Limb (tissue), 2 donors: Measurements from ENCODE around the gene SPATA16.

Experiments
- DNase-seq, 2 donors: peaks; one replicate each; pipeline ENCODE4 v3.0.0-alpha.2; 2016; ENCODE audit errors: extremely low spot score in 2 of 2

SPATA16 gene

DNA sequence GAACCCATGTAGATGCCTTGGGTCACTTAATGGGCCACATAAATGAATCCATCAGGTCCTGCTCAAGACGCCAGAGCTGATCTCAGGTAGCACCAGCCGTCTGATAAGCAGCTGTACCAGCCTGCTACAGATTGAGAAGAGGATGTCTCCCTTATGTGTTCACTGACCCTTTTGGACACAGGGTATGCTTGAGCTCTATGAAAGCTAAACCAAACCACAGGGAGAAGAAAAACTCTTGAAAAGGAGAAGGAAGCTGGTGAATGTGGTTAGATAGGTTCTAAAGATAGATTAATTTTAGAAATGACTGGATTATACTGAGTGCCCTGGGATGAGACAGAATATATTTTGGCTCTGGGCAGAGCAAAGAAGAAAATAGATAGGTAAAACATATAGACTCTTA is 187.5 kb downstream of the SPATA16 start:
- no peak for DNase-seq

DNA sequence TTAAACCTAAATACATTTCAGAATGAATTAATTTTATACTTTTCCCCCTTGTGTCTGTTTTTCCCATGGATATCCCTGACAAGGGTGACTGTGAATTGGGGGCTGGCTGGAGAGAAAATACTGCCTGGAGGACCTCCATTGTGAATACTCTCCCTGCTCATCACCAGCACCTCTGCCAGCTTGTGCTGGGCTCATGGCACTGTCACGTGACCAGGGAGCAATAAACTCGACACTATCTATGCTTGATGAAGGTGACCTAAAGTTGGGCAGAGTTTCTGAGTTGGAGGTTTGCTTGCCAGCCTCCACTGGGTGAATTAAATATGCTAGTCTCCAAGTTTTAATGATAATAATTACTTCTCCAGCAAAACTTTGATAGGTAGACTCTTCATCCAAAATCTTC is 189.5 kb downstream of the SPATA16 start:
- no peak for DNase-seq

DNA sequence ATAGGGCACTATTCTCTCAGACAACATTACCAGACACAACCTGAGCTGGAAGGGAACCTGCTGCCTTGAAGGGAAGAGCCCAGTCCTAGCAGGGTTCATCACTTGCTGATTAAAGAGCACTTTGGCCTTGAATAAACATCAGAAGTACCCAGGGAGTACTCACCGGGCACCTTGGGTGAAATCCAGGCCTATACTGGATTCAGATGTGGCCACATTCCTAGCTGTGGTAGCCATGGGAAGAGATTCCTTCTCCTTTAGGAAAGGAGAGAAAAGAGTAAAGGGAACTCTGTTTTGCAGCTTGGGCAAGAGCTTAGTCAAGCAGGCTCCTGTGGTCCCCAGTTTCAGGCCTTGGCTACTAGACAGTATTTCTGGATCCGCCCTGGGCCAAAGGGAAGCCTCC is 195.0 kb downstream of the SPATA16 start:
- no peak for DNase-seq

DNA sequence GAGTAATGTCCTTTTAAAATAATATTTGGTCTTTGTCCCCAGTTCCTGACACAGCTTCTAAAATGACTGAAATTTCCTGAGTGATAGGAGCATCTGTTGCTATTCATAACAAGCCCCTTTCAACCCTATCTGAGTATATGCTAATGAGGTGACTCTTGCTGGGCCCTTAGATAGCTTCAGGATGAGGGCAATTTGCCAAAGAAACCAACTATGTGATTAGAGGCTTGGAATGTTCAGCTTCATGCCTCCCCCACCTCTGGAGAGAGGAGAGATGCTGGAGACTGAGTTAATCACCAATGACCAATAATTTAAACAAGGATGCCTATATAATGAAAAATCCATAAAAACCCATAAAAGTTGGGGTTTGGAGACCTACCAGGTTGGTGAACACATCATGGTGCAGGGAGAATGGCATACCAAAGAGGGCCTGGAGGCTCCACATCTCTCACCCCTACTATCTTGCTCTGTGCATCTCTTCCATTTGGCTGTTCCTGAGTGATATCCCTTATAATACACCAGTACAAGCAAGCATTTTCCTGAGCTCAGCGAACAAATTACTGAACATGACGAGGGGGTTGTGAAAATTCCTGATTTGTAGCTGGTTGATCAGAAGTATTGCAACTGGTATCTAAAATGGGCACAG is 201.3 kb downstream of the SPATA16 start:
- DNase-seq: no peak

DNA sequence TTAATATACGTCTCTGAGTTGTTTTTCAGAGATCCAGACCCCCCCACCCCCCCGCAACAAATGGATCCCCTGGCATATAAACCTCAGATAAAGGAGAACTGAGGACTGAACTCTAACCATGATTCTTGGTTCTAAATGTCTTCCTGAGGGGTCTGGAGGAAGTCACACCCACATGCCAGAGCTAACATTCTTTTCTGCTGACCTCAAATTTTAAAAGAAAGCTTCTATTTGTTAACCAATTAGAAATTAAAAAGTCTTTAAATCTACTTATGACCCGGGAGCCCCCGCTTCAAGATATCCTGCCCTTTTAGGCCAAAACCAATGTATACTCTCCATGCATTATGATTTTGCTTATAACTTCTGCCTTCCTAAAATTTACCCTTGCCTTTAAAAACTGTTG is 202.2 kb downstream of the SPATA16 start:
- no peak for DNase-seq

DNA sequence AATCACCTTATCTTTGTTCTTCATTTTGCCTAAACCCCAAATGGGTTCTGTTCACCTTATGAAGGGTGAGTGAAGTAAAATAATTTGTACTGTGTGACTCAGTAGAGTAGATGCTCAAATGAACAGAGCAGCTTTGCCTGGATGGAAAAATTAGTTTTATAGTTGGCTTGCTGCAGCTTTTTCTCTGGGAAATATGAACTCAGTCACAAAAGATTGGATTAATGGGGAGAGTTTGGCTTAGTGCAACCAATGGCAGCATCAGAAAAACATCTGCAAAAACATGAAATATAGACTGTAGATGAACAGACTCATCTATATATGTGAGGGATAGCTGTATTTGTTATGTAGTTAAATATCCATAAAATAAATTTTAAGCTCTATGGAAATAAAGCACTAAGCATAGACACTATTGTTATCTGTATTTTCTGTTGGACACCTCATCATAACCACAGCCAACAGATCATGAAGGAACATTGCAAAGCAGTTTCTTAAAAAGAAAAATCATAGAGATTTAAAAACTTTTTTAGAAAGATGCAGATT is 209.2 kb downstream of the SPATA16 start:
- DNase-seq: no peak

DNA sequence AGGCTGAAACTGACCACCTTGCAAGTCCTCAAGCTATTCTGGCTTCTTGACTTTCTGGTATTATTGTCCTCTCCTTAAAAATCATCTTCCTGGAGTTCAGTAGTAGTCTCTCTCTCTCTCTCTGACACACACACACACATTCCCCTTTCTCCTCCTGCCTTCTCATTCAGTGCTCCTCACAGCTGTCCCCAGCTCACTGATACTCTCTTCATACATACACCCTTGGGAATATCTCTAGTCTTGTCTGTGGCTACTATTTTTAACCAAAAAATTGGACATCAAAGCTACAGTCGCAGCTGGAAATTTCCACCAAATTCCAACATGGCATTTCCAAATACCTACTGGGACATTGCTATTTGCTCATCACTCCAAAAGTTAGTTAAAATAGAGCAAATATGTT is 211.6 kb downstream of the SPATA16 start:
- DNase-seq: no peak

DNA sequence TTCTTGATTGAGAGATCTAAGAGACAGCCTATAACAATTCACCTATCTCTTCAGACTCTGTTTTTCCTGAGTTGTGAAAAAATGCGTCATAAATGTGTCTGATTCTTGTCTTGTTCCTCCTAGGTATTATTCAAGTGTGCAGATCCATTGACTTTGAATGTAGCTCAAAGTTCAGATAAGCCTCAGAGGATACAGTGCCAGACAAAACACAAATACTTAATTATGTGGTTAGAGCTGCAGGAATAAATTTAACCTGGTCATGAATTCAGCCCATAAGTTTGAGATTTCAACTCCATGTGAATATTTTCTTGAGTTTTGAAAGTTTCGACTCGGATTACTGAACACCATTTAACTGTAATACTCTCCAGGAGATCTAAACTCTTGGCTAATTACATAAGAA is 216.5 kb downstream of the SPATA16 start:
- no peak for DNase-seq

DNA sequence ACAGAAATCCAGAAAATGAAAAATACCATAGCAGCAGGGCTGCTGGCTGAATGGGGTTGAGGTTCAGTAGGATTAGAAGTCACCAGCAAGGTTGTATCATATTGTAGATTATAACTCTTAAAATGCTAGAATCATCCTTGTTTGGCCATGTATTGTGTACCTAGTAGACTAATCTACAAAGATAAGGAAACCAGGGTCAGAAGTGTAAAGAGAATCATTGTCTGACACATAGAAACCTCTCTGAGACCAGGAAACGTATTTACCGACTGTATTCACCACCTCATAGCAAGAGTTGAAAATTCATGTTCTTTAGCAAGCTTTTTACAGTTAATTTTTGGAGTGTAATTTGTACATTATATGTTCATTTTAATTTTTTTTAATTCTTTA is 221.7 kb downstream of the SPATA16 start:
- DNase-seq: no peak

DNA sequence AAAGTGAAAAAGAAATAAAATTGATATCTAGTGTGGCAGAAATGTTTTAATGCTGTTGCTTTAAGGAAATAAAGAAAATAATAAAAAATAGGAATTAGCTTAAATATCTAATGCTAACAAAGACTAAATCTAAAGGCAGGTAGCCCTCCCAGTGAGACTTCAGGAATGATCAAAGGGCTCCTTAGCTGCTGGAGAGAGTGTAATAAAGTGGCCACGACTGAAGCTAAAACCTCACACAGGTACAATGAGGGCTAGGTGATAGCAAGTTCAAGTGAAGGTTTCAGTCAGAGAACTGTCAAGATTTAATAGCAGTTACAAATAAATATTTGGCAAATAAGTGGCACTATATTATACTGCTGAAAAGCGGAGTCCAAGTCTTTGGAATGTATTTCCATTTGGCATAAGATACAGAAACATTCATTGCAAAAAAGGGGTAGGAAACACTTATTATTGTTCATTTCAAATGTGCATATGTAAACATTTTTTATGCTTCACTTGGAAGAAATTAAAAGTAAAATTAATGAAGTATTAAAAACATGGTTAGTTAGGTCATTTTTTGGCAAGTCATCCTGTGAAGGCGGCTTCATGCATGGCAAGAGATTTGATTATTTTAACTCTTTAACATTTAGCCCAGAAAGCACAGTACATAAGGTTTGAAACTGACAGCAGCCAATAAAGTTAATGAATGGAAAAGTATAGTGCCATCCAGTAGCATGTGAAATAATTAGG is 222.3 kb downstream of the SPATA16 start:
- no peak for DNase-seq

DNA sequence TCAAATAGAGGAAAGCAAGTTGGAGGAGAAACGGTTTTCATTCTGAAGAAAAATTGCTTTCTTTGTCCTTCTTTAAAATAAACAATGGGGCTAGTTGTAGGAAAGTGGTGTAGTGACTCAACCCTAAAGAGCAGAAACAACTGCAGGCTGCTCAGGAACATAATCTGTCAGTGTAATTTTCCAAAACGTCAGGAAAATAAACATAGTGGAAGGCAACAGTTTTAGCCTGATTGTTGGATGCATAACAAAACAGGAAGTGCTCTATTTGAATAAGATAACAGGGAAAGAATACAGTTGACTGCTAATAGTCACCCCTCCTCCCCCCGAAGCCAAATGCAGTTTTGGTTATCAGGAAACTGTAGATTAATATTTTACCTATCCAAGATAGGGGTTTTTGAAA is 222.9 kb downstream of the SPATA16 start:
- no peak for DNase-seq

DNA sequence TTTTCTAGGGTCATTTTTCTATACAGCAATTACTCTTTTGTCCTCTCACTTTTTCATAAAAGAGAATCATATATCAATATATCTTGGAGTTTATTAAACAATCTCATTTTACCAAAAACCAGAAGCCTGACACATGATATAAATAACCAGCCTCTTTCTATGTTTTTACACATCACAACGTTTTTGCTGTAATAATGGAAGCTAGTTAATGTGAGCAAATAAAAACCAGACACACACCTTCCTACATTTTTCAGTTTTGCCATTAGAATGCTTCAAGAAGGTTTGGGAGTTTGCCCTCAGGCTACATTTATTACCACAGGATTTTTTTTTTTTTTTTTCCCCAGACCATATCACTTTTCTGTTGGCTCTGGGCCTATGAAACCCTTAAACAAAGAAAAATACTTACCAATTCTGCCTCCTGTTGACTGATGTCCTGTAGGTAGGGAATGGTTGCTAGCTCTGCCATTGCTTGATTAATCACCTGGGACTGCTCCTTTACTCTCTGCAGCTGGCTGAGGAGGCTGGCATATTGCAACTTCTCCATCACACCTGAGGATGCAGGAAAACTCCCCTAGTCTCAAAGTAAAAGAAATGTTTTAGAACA is 225.0 kb downstream of the SPATA16 start:
- no peak for DNase-seq

DNA sequence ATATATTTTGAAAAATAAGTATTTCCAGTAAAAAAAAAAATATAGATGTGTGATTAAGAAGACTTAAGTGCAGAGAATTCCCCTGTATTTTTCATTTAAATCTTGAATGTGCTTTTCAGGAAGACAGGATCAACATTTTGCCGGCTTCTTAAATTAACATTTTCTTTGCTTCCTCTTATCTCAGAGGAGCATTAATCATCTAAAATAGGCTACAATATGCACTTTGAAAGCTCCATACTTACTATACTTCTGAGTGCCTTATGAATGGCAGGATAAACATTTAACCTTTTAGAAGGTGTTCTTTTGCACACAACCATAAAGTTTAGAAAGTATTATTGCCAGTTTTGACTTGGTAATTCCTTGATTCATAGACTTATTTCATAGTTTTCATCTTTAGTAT is 226.2 kb downstream of the SPATA16 start:
- no peak for DNase-seq

DNA sequence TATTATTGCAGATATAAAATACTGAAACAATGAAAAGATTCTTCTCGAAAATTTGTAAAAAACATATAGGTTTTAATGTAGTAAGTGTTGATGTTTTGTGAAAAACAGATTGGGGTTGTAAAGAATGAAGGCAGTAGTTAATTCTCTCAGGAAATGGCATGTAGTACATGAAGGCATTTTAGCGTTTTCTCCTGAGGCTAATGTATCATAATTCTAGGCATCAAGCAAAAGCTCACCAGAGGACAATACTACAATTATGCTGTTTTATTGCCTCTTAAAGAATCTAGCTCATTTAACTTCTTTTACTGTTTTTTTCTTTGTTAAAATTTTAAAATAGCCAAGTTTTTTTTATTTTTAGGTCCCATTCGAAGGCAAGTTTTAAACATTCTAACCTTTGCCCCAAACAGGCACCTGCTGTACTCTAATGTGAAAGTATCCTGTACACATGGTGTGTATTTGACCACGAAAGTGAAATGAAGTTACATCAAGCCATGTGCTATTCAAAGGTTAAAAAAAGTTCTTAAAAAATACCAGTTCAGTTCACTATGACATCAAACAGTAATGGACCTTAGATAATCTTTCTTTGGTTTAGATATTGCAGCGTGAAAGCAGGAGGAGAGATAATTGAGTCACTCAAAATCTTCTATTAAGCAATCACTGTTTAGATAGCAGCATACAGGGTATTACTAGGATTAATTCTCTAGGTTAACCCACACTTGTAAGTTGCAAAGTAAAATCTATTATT is 227.0 kb downstream of the SPATA16 start:
- no peak for DNase-seq

DNA sequence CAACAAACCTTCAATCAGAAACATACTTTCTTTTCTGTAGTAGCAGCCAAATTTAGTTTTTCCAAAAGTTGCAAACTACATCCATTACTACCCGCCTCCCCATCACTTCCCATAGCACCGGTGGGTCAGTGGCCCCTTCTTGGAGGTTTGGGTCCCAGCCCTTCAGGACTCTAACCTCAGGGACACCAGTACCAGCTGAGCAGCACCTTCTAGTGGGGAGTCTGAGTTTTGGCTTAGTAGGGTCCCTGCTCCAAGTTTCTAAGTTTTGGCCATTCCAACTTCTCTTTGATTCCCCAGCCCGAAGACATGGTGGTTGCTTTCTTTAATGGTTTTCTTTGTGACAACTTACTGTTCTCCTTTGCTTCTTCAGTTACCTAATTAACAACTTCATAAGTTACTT is 229.9 kb downstream of the SPATA16 start:
- no peak for DNase-seq

DNA sequence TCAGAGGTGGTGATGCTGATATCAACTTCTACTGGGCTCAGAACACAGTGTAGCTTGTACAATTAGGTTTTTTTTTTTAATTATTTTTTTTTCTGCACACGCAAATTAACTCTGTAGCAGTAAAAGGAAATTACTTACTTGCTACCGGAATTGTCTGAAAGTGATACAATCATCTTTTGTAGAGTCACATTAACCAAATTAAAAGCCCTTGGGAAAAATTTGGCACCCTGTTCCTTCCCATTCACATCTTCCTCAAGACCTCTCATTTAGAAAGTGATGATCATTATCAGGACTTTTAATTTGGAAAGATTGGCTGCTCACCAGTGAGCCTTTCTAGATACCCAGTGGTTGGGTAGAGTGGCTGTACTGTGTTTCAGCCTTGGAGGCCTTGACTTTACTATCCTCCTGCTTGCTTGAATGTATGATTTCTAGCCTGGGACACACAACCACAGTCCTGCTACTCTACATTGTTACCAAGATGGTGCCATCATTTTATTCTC is 232.2 kb downstream of the SPATA16 start:
- DNase-seq: no peak

DNA sequence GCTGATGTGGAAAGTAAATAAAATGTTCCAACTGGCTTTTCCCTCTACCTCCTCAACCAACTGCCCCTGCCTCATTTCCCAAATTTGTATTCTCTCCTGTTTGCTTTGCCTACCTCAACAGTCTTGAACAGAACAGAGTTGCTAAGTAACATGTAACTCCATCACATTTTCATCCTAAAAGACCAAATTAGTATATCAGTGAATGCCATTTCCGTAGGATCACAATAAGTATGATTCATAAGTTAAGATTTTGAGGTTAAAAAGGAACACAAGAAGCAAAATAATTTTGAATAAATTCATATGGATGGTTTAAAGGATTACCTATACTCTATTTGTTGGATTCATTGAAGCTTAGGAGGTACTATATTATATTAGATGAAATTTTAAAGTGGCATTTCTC is 235.6 kb downstream of the SPATA16 start:
- DNase-seq: no peak

DNA sequence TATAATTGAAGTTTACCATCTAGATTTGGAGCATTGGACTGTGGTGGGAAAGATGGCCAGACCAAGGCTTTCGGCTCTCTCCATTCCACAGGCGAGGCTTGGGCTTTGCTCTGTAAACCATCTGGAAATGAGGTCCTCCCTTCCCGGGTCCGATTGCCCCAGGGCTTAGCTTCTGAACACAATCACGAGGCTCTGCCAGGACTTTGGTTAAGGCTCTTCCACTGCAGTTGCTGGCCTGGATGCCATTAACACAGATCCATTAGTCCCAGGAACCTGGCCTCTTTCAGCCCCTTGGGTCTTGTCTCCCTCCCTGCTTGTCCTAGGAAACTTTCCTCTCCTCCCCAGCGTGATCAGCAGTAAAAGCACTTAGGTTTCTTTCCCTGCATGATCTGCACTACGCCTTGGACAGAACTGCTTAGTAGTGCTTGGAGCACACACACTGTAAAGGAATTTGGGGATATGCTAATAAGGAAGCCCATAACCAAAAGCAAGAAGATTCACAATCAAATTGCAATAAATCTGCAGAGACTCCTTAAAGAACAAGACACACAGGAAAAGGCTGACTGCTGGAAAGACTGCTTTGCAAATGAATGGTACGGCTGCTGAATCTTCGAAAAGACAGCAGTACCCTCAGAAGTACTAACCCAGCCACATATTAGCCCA is 236.2 kb downstream of the SPATA16 start:
- no peak for DNase-seq

DNA sequence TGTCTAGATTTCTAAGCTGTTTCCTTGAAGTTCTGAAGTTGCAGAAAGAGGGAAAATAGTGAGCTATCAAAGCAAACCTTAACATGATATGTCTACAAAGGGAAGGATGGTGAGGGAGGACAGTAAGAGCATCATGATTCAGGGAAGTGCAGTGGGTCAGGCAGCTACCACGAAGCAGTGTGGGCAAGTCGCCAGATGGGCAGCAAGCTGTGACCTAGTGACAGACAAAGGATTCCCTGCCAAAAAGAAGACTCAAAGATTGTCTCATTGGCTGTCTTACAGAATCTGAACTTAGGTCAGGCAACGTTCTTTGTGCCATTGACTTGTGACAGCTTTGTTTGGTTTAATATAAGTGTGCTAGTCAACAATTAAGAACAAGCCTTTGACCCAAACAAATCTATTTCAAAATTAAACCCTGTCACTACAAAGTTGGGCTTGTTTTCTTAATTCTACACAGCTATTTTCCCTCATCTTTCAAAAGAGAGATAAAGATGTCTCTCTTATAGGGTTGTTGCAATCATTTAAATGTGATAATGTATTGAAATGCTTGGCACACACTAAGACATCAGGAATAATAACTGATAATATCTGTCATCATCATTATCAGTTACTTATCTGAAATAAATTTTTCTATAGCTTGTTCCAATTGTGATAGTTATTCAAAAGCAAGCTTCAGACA is 237.3 kb downstream of the SPATA16 start:
- no peak for DNase-seq

DNA sequence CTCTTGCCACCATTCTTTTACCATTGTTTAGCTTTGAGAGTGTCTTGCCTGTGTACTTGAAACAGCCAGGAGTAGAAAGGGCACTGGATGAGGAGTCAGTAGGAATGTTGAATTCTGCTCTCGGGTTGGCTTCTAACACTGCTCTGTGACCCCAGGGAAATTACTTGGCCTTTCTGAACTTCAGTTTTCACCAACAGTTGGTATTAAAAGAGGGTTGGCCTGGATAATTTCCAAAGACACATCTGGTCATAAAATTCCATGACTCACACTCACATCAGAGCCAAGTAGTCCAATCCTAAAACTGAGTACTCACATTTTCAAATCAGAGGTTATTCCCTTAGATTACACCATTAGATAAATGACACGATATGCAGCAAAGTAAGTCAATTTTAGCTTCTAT is 248.9 kb downstream of the SPATA16 start:
- no peak for DNase-seq

DNA sequence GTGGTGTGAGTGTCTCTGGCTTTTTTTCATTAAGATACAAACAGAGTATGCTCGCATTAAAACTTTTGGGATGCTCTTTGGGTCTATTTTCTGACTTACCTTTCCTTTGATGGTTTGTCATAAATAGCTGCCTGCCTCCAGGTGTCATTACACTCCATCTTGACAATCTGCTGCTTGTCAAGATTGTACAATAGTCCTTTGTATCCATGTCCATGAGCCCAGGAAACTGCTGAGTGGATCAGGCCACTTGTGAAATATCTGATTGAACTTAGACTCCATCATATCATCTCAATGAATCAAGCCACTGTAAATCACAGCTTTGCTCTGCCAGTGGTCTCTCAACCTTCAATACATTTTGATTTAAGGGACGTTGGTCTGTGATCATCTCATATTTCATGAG is 255.3 kb downstream of the SPATA16 start:
- no peak for DNase-seq
